SK-N-MC (cell line): ENCODE data around the gene MRTFA.

Experiments
- DNase-seq: peaks from one replicate; pipeline ENCODE4 v3.0.0-alpha.2; 2011; ENCODE audit warnings: low read depth, low spot score
- H3K27ac ChIP-seq: fragments of 200-600 bp; sonication (generic); 2 replicates; pipeline ENCODE4 v1.5.1; 2016; ENCODE audit warnings: mixed run types
- H3K36me3 ChIP-seq: fragments of 200-600 bp; sonication (generic); 2 replicates; pipeline ENCODE4 v1.6.1; 2017; ENCODE audit warnings: antibody characterized with exemption, low read length, mixed read lengths; ENCODE audit not compliant: insufficient read depth
- H3K4me3 ChIP-seq: fragments of 200-600 bp; sonication (generic); 2 replicates; pipeline ENCODE4 v1.5.1; 2016
- H3K9ac ChIP-seq: fragments of 200-600 bp; sonication (generic); 2 replicates; pipeline ENCODE4 v1.8.0; 2017; ENCODE audit warnings: mixed run types, mixed read lengths; ENCODE audit not compliant: insufficient read length
- H3K9me3 ChIP-seq: fragments of 200-600 bp; sonication (generic); 2 replicates; pipeline ENCODE4 v1.6.1; 2017; ENCODE audit warnings: low read depth, mild to moderate bottlenecking, antibody characterized with exemption, low read length, moderate library complexity, mixed read lengths
- EZH2 ChIP-seq: fragments of 200-600 bp; sonication (generic); IDR thresholded peaks from one replicate; pipeline ENCODE4 v1.6.1; 2017; ENCODE audit warnings: antibody characterized with exemption
- FOXP2 ChIP-seq: optimal IDR thresholded peaks from 2 replicates; pipeline ENCODE3; 2011; ENCODE audit warnings: mild to moderate bottlenecking, moderate library complexity; ENCODE audit not compliant: insufficient read depth; ENCODE audit errors: extremely low read length, control extremely low read depth
- POLR2AphosphoS5 ChIP-seq: IDR thresholded peaks from 2 replicates; pipeline ENCODE4 v1.6.1; 2012; ENCODE audit warnings: mild to moderate bottlenecking, low read depth, low read length, borderline replicate concordance

The MRTFA gene

DNA sequence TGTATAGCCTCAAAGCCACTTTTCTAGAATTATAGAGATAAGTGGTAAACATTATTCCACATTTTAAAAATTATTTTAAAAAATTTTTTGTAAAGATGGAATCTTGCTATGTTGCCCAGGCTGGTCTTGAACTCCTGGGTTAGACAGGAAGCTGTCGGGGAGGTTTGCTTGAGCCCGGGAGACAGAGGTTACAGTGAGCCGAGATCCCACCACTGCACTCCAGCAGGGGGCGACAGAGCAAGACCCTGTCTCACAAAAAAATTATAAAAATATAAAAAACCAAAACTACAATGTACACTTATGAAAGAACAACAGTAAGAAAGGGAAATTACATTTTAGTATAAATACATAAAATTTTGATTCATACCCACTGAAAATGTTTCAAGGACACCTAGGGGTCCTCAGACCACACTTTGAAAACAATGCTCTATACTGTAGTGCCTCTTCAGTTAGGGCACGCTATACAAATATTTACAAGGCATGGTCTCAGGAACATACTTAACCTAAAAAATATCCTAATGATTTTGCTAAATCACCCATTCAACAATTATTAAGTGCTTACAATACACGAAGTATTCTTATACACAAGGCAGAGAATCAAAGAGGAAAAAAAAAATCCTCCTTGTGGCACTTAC is 111.2 kb downstream of the MRTFA start:
- DNase-seq: no peak
- TF ChIP-seq FOXP2 (no peak), EZH2 (no peak), POLR2AphosphoS5 (no peak)
- H3K27ac ChIP-seq: no peak overlapping the region

DNA sequence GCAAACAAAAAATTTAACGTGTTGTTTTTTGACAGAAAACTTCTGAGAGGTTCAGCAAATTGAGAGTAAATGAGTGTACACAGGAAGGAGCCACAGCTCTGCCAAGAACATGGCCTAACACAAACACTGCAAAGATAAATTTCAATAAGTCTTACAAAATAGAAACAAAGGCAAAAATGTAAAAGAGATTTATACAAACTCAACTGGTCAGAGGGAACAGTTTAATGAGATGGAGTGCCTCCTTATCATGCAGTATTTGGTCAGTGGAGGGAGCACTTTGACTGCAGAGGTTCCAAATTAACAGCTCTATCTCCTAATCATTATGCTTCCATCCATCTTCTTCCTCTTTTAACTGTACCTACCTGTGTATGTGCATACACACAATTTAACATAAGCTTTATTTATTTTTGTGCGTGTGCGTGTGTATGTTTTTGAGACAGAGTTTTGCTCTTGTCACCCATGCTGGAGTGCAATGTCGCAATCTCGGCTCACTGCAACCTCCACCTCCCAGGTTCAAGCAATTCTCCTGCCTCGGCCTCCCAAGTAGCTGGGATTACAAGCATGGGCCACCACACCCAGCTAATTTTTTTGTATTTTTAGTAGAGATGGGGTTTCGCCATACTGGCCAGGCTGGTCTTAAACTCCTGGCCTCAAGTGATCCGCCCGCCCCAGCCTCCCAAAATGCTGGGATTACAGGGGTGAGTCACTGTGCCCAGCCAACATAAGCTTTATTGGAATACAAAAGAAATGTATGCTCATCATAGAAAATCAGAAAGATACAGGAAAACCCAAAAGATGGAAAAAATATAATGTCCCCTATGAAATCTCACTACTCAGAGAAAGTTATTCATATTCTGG is 111.9 kb downstream of the MRTFA start:
- no peak overlapping the region for H3K9ac ChIP-seq
- H3K27ac ChIP-seq: no peak overlapping the region
- TF ChIP-seq EZH2 (no peak), POLR2AphosphoS5 (no peak), FOXP2 (no peak)
- H3K4me3 ChIP-seq: no peak overlapping the region
- DNase-seq: no peak
- H3K36me3 ChIP-seq: no peaks in the 10 kb centered on the region
- H3K9me3 ChIP-seq: no peaks in the 10 kb centered on the region; the same call in 1 of the 2 replicates

More for the DNA sequence above, 111.2 kb downstream of the MRTFA start:
- no peak overlapping the region for H3K4me3 ChIP-seq
- no peaks in the 10 kb centered on the region; the same call in 1 of the 2 replicates for H3K9me3 ChIP-seq
- H3K9ac ChIP-seq: no peak overlapping the region
- no peaks in the 10 kb centered on the region for H3K36me3 ChIP-seq

DNA sequence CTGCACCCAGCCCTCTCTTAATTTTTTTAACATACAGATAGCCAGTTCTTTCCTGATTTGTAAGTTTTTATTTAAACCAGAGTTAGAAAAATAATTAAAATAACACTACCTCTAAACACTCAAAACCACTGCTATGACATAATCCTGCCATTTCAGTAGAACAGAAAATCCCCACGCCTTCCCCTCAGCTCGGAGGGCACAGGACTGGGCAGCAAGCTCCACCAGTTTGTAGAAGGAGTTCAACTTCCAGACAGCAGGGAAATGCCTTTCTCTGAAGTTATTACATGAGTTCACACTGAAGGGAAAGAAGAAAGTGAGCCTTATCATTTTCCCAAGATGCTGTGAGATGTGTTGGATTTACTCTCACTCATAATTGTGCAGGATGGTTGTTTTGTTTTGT is 114.4 kb downstream of the MRTFA start:
- H3K4me3 ChIP-seq: no peak overlapping the region
- H3K36me3 ChIP-seq: peaks cover 3% of the 10 kb centered on the region; the same call in 1 of the 2 replicates
- H3K27ac ChIP-seq: no peak overlapping the region
- no peak for DNase-seq
- TF ChIP-seq POLR2AphosphoS5 (no peak), FOXP2 (no peak), EZH2 (no peak)
- no peak overlapping the region for H3K9ac ChIP-seq
- no peaks in the 10 kb centered on the region; the same call in 1 of the 2 replicates for H3K9me3 ChIP-seq

DNA sequence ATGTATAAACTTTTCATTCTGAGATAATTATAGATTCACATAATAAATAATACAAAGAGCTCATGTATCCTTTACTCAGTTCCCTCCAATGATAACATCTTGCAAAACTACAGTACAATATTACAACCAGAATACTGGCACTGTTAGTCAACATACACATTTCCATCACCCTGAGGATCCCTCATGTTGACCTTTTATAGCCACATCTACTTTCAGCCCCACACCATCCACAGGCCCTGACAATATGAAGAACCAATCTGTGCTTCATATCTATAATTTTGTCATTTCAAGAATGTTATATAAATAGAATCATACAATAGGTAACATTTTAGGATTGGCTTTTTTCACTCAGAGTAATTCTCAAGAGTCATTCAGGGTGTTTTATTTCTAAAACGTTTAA is 115.5 kb downstream of the MRTFA start:
- TF ChIP-seq POLR2AphosphoS5: no peak
- no peak for TF ChIP-seq FOXP2
- TF ChIP-seq EZH2: no peak
- Histone ChIP-seq H3K27ac (no peak overlapping the region), H3K9ac (no peak overlapping the region), H3K36me3 (peaks cover 3% of the 10 kb centered on the region; the same call in 1 of the 2 replicates), H3K4me3 (no peak overlapping the region), H3K9me3 (no peaks in the 10 kb centered on the region; the same call in 1 of the 2 replicates)
- DNase-seq: no peak

DNA sequence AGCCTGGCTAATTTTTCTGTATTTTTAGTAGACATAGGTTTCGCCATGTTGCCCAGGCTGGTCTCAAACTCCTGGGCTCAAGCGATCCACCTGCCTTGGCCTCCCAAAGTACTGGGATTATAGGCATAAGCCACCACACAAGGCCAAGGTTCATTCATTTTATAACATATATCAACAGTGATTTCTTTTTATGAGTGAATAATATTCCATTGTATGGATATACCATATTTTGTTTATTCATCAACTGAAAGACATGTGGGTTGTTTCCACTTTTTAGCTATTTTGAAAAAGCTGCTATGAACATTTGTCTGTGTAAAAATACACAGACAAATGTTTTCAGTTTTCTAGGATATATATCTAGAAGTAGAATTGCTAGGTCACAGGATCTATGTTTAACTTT is 116.0 kb downstream of the MRTFA start:
- Histone ChIP-seq H3K27ac (no peak overlapping the region), H3K9me3 (no peaks in the 10 kb centered on the region; the same call in 1 of the 2 replicates), H3K4me3 (no peak overlapping the region), H3K36me3 (peaks cover 3% of the 10 kb centered on the region; the same call in 1 of the 2 replicates), H3K9ac (no peak overlapping the region)
- no peak for TF ChIP-seq POLR2AphosphoS5
- TF ChIP-seq EZH2: no peak
- TF ChIP-seq FOXP2: no peak
- DNase-seq: no peak

DNA sequence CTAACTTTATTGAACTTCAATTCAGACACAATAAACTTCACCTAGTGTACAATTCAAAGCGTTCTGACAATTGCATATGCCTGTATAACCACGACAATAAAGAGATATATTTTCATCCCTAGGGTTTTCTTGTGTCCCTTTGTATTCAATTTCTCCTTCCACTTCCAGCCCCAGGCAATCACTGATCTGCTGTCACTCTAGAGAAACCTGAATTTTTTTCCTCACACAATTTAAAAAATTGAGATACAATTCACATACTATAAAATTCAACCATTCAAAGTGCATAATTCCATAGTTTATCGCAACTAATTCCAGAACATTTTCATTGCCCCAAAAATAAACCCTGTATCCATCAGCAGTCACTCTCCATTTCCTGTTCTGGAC is 116.6 kb downstream of the MRTFA start:
- H3K9ac ChIP-seq: no peak overlapping the region
- no peak for DNase-seq
- no peak overlapping the region for H3K4me3 ChIP-seq
- TF ChIP-seq FOXP2 (no peak), EZH2 (no peak), POLR2AphosphoS5 (no peak)
- H3K27ac ChIP-seq: no peak overlapping the region
- peaks cover 3% of the 10 kb centered on the region; the same call in 1 of the 2 replicates for H3K36me3 ChIP-seq
- no peaks in the 10 kb centered on the region; the same call in 1 of the 2 replicates for H3K9me3 ChIP-seq

DNA sequence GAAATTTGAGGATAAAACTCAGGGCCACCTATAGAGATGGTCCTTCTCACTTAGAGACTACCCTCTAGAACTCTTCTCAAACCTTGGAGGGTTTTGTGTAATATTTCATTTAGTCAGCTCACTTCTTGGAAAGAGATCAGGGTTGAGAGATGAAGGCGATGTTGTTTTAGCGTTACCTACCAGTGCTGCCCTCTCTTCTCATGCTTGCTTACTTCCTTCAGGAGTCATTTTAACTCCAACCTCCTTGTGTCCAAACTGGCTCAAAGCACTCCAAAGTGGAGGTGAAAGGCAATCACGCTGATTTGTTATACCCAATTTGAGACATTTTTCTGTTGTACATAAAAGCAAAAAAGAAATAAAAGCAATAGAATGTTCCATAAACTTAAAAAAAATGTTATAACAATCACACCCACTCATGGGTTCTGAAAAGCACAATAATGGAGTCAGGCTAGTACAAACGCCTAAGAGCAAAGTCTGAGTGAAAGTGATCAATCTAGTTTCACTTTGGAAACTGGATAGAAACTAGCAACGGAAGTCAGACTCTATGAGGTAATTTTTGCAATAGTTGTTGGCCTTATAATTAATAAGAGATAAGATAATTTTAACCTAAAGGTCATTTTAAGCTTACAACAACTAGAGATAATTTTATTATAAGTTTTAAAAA is 117.1 kb downstream of the MRTFA start:
- no peak overlapping the region for H3K4me3 ChIP-seq
- TF ChIP-seq EZH2 (no peak), FOXP2 (no peak), POLR2AphosphoS5 (no peak)
- H3K36me3 ChIP-seq: peaks cover 3% of the 10 kb centered on the region; the same call in 1 of the 2 replicates
- H3K9ac ChIP-seq: no peak overlapping the region
- no peaks in the 10 kb centered on the region; the same call in 1 of the 2 replicates for H3K9me3 ChIP-seq
- peak overlapping the region; percentile 28; the same call in 1 of the 2 replicates for H3K27ac ChIP-seq
- DNase-seq: no peak

DNA sequence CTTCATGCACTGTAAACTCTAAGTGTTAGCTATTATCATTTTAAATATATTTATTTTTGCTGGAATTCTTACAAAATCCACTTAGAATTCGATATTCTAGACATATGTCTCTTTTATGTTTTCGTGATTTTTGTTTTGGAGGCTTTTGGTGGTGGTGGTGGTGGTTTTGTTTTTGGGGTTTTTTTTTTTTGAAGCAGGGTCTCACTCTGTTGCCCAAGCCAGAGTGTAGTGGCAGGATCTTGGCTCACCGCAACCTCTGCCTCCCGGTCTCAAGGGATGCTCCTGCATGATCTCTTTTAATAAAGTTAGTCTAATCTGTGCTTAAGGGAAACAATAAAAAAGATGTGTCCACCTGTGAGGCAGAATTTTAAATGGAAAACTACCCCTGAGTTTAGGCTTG is 117.7 kb downstream of the MRTFA start:
- Histone ChIP-seq H3K9ac (no peak overlapping the region), H3K36me3 (peaks cover 3% of the 10 kb centered on the region; the same call in 1 of the 2 replicates), H3K4me3 (no peak overlapping the region), H3K27ac (peak overlapping the region; percentile 28; the same call in 1 of the 2 replicates), H3K9me3 (no peaks in the 10 kb centered on the region; the same call in 1 of the 2 replicates)
- TF ChIP-seq FOXP2 (no peak), EZH2 (no peak), POLR2AphosphoS5 (no peak)
- no peak for DNase-seq
